OCI-LY7 (cell line): Measurements from ENCODE around the gene TXNRD1. TPM values are rescaled to one million over a fixed set of nuclear protein-coding genes. Genes with fewer than 3 reads are reported as not detected.

ENCODE experiments used
- BruUV-seq: library from RNA; stranded (reverse); fragments of 400-500 nt; replicated peaks from 2 replicates; lab custom pipeline; 2021; lab: Mats Ljungman, UMichigan
- CTCF ChIA-PET: fragments of 300-600 bp; sonication (Branson Sonifier 250); formaldehyde crosslinking; loops from one replicate; lab custom pipeline; 2022; ENCODE audit warnings: antibody characterized with exemption; ENCODE audit not compliant: unreplicated experiment; lab: Charles Lee
- POLR2A ChIA-PET: fragments of 300-600 bp; sonication (Branson Sonifier 250); formaldehyde crosslinking; loops from one replicate; lab custom pipeline; 2022; ENCODE audit warnings: antibody characterized with exemption; lab: Charles Lee
- DNase-seq: peaks from one replicate; pipeline ENCODE4 v3.0.0-alpha.2; 2015; ENCODE audit warnings: low spot score
- H2AFZ ChIP-seq: fragments of 200-600 bp; sonication (generic), shearing (Covaris generic); 2 replicates; pipeline ENCODE4 v1.6.1; 2014; ENCODE audit warnings: mild to moderate bottlenecking, antibody characterized with exemption, low read length, moderate library complexity
- H3K27ac ChIP-seq: fragments of 200-600 bp; sonication (generic); 2 replicates; pipeline ENCODE4 v1.5.1; 2014; ENCODE audit warnings: mixed run types, low read depth, mild to moderate bottlenecking, moderate library complexity, low read length, inconsistent platforms; ENCODE audit not compliant: poor library complexity, severe bottlenecking
- H3K36me3 ChIP-seq: fragments of 200-600 bp; sonication (generic); 2 replicates; pipeline ENCODE4 v1.6.1; 2014; ENCODE audit warnings: mild to moderate bottlenecking, antibody characterized with exemption, low read length, moderate library complexity, mixed read lengths; ENCODE audit not compliant: insufficient read depth
- H3K4me1 ChIP-seq: fragments of 200-600 bp; sonication (generic); 2 replicates; pipeline ENCODE4 v1.5.1; 2014; ENCODE audit warnings: mild to moderate bottlenecking, low read length; ENCODE audit not compliant: insufficient read depth, poor library complexity, severe bottlenecking
- H3K4me2 ChIP-seq: fragments of 200-600 bp; sonication (generic); 2 replicates; pipeline ENCODE4 v1.6.1; 2014; ENCODE audit warnings: mild to moderate bottlenecking, low read length
- H3K4me3 ChIP-seq: fragments of 200-600 bp; sonication (generic); 2 replicates; pipeline ENCODE4 v1.5.1; 2014; ENCODE audit warnings: mild to moderate bottlenecking, low read depth, low read length; ENCODE audit not compliant: poor library complexity, severe bottlenecking
- H3K79me2 ChIP-seq: fragments of 200-600 bp; sonication (generic); 2 replicates; pipeline ENCODE4 v1.6.1; 2016; ENCODE audit warnings: low read depth, mild to moderate bottlenecking, low read length, moderate library complexity, mixed read lengths; ENCODE audit not compliant: insufficient read depth
- H3K9me2 ChIP-seq: fragments of 200-600 bp; sonication (generic); 2 replicates; pipeline ENCODE4 v1.6.1; 2016; ENCODE audit warnings: mild to moderate bottlenecking, low read length, mixed read lengths; ENCODE audit not compliant: insufficient read depth
- H3K9me3 ChIP-seq: fragments of 200-600 bp; sonication (generic); 2 replicates; pipeline ENCODE4 v1.6.1; 2014; ENCODE audit warnings: mild to moderate bottlenecking, mixed run types, low read length, mixed read lengths
- H4K20me1 ChIP-seq: fragments of 200-600 bp; sonication (generic); 2 replicates; pipeline ENCODE4 v1.6.1; 2014; ENCODE audit warnings: mild to moderate bottlenecking, antibody characterized with exemption, low read length, moderate library complexity, mixed read lengths; ENCODE audit not compliant: insufficient read depth
- CTCF ChIP-seq: fragments of 200-600 bp; sonication (generic); conservative IDR thresholded peaks from 2 replicates; pipeline ENCODE4 v1.5.1; 2014; ENCODE audit warnings: mild to moderate bottlenecking, antibody characterized with exemption, low read length, moderate library complexity, mixed read lengths
- EZH2phosphoT487 ChIP-seq: fragments of 200-600 bp; sonication (generic); IDR thresholded peaks from 2 replicates; pipeline ENCODE4 v1.6.1; 2018; ENCODE audit warnings: low read depth, borderline replicate concordance, mild to moderate bottlenecking, mixed run types, antibody characterized with exemption, low read length, moderate library complexity, mixed read lengths
- intact Hi-C: fragments of 100-400 bp; cut with micrococcal nuclease; formaldehyde crosslinking; loops from one replicate; pipeline ENCODE4 v1.10.0; 2022; ENCODE audit not compliant: unreplicated experiment
- total RNA-seq, 2 experiments: library from RNA; depleted of rRNA in 1 of 2; stranded (reverse); fragments of >200 nt in 1 of 2; shearing (Covaris generic) in 1 of 2; gene quantifications; 2 replicates each; pipeline ENCODE4 v1.2.3, GENCODE V29; 2014 to 2022

Gene TXNRD1
- total RNA-seq, 2 experiments from 2014 or later = 117 to 132 TPM

DNA sequence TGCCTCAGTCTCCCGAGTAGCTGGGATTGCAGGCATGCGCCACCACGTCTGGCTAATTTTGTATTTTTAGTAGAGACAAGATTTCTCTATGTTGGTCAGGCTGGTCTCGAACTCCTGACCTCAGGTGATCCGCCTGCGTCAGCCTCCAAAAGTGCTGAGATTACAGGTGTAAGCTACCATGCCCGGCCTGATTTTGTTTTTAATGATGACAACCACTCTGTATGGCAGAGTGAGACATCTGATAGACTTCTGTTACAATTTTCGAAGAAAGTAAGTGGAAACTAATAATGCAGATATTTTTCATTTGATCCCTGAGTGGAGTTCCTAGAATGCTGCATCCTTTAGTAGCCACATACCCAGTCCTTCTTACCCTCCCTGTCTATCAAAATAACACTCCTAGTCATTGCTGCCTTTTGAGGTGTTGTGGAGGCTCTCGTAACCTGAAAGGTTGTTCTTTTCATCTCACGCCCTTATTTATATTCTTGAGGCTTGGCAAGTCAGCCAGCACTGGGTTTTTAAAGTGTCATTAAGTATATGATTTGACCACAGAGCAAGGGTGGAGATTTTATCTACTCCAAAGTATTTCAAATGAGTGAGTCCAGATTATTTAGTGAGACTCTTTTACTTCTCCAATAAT, 82.0 kb downstream of the TXNRD1 start:
- H4K20me1 ChIP-seq = peaks cover 17% of the 10 kb centered on the region
- H3K79me2 ChIP-seq = peaks cover 92% of the 10 kb centered on the region
- peaks cover under 1% of the 10 kb centered on the region for H3K4me1 ChIP-seq
- H2AFZ ChIP-seq = no peak overlapping the region
- ChIA-PET POLR2A (interaction anchor here (0.7 to 1.2 kb wide), 3 partner anchors 9 to 1586 kb away, joined by 3 to 4 read pairs (median 4); no protein-coding TSS in a partner anchor), CTCF (no interaction called here)
- DNase-seq = no peak
- no peak overlapping the region for H3K4me3 ChIP-seq
- no peaks in the 10 kb centered on the region for H3K9me3 ChIP-seq
- TF ChIP-seq EZH2phosphoT487 (no peak), CTCF (no peak)
- no peaks in the 10 kb centered on the region for H3K9me2 ChIP-seq
- H3K36me3 ChIP-seq = peaks cover 86% of the 10 kb centered on the region
- no peak overlapping the region for H3K27ac ChIP-seq
- BruUV-seq = no TSS peak
- intact Hi-C loops = no loop called here
- no peak overlapping the region for H3K4me2 ChIP-seq

DNA sequence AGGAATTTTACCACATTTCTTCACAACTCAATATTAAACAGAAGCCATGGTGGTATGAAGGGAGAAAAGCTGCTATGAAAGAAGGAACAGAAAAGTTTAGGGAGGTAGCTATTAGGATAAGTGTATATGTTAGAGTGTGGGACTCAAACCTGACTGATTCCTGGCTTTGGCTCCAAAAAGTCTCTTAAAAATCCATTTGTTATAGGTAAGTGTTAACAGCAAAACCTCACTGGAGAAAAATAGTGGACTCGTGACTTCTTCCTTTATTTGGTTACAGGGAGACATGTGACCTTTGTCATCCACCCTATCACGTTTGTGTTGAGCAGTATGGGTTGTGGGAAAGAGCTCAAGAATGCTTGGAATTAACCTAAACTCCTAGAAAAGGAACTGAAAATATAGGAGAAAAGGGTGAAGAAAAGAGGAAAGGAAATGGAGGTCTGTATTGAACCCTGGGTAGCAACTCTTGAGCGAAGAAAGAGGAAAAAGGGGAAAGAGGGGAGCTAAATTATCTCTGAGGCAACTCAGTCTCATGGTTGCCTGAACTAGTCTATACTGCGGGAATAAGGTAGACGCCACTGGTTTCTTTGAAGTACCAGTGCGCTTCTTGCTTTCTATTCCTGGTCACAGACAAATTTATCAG, 84.4 kb downstream of the TXNRD1 start:
- Histone ChIP-seq H3K9me2 (no peaks in the 10 kb centered on the region), H3K79me2 (peaks cover 100% of the 10 kb centered on the region), H3K36me3 (peaks cover 88% of the 10 kb centered on the region)

More for the DNA sequence above, 84.4 kb downstream of the TXNRD1 start:
- Histone ChIP-seq H2AFZ (no peak overlapping the region), H3K27ac (no peak overlapping the region), H4K20me1 (peaks cover 21% of the 10 kb centered on the region), H3K4me2 (no peak overlapping the region), H3K4me3 (no peak overlapping the region), H3K9me3 (no peaks in the 10 kb centered on the region), H3K4me1 (peaks cover 21% of the 10 kb centered on the region)
- BruUV-seq = no TSS peak
- intact Hi-C loops = no loop called here
- ChIA-PET CTCF (interaction anchor here (0.9 kb wide), 1 partner anchor 13 kb away, joined by 3 read pairs; no protein-coding TSS in a partner anchor), POLR2A (interaction anchor here (0.7 to 1.1 kb wide), 4 partner anchors 10 to 853 kb away, joined by 3 to 5 read pairs (median 3); no protein-coding TSS in a partner anchor)
- DNase-seq = no peak
- TF ChIP-seq CTCF = no peak
- TF ChIP-seq EZH2phosphoT487 = no peak
